Activated naive CD8-positive, alpha-beta T cell treated with anti-CD3 and anti-CD28 coated beads for 36 hours (primary cell): ENCODE data around the gene ADGRV1. TPM values are rescaled to one million over a fixed set of nuclear protein-coding genes. Genes with fewer than 3 reads are reported as not detected.
A peak's percentile ranks its signal among the peaks of the same experiment; 100 is the strongest.

Source experiments
- DNase-seq: peaks from one replicate; pipeline ENCODE4 v3.0.0; 2021
- H3K27ac Mint-ChIP-seq: one replicate; pipeline ENCODE4 v1.8.0; 2022; ENCODE audit warnings: mild to moderate bottlenecking, moderate library complexity, mixed read lengths
- H3K27me3 Mint-ChIP-seq: one replicate; pipeline ENCODE4 v1.8.0; 2022; ENCODE audit warnings: mild to moderate bottlenecking, mixed read lengths
- H3K36me3 Mint-ChIP-seq: one replicate; pipeline ENCODE4 v1.8.0; 2021; ENCODE audit warnings: mild to moderate bottlenecking, mixed read lengths
- H3K4me1 Mint-ChIP-seq: one replicate; pipeline ENCODE4 v1.8.0; 2021; ENCODE audit warnings: mixed read lengths
- H3K4me3 Mint-ChIP-seq: one replicate; pipeline ENCODE4 v1.8.0; 2022; ENCODE audit warnings: mild to moderate bottlenecking, moderate library complexity, mixed read lengths
- H3K9me3 Mint-ChIP-seq: one replicate; pipeline ENCODE4 v1.8.0; 2022; ENCODE audit warnings: mixed read lengths
- total RNA-seq, 2 experiments: library from RNA; stranded (reverse); gene quantifications; one replicate each; pipeline ENCODE4 v1.2.3, GENCODE V29; 2021

Gene ADGRV1
- total RNA-seq, 2 experiments from 2014 or later, result 0.14 TPM; not detected in 1

- H3K27me3 Mint-ChIP-seq, result peaks cover 7% of the 10 kb centered on the region
- no peak overlapping the region for H3K4me3 Mint-ChIP-seq
- peaks cover 6% of the 10 kb centered on the region for H3K4me1 Mint-ChIP-seq
- H3K9me3 Mint-ChIP-seq, result no peaks in the 10 kb centered on the region
- no peak overlapping the region for H3K27ac Mint-ChIP-seq
- peak; percentile 13 for DNase-seq
- no peaks in the 10 kb centered on the region for H3K36me3 Mint-ChIP-seq
Measured at GRCh38 chr5:90932052-90932699, 373.6 kb downstream of the ADGRV1 start.

- no peaks in the 10 kb centered on the region for H3K36me3 Mint-ChIP-seq
- peaks cover 6% of the 10 kb centered on the region for H3K4me1 Mint-ChIP-seq
- H3K27me3 Mint-ChIP-seq, result peaks cover 7% of the 10 kb centered on the region
- no peak for DNase-seq
- H3K9me3 Mint-ChIP-seq, result no peaks in the 10 kb centered on the region
- no peak overlapping the region for H3K27ac Mint-ChIP-seq
- H3K4me3 Mint-ChIP-seq, result no peak overlapping the region
Measured at GRCh38 chr5:90933298-90933697, 374.7 kb downstream of the ADGRV1 start.

- peaks cover 6% of the 10 kb centered on the region for H3K4me1 Mint-ChIP-seq
- no peaks in the 10 kb centered on the region for H3K36me3 Mint-ChIP-seq
- DNase-seq, result no peak
- no peaks in the 10 kb centered on the region for H3K9me3 Mint-ChIP-seq
- H3K27me3 Mint-ChIP-seq, result peaks cover 7% of the 10 kb centered on the region
- no peak overlapping the region for H3K4me3 Mint-ChIP-seq
- no peak overlapping the region for H3K27ac Mint-ChIP-seq
Measured at GRCh38 chr5:90934091-90934719, 375.6 kb downstream of the ADGRV1 start.

- Mint-ChIP-seq H3K4me1 (peaks cover 6% of the 10 kb centered on the region), H3K36me3 (no peaks in the 10 kb centered on the region)
Measured at GRCh38 chr5:90934738-90935137, 376.1 kb downstream of the ADGRV1 start.

GRCh38 chr5:90939211-90939610, 380.6 kb downstream of the ADGRV1 start:
- peaks cover 13% of the 10 kb centered on the region for H3K4me1 Mint-ChIP-seq
- H3K4me3 Mint-ChIP-seq, result no peak overlapping the region
- H3K36me3 Mint-ChIP-seq, result no peaks in the 10 kb centered on the region
- H3K27me3 Mint-ChIP-seq, result no peaks in the 10 kb centered on the region
- H3K27ac Mint-ChIP-seq, result no peak overlapping the region
- DNase-seq, result no peak
- no peaks in the 10 kb centered on the region for H3K9me3 Mint-ChIP-seq

More at GRCh38 chr5:90934738-90935137, 376.1 kb downstream of the ADGRV1 start:
- Mint-ChIP-seq H3K27me3 (peaks cover 4% of the 10 kb centered on the region), H3K9me3 (no peaks in the 10 kb centered on the region), H3K4me3 (no peak overlapping the region), H3K27ac (no peak overlapping the region)
- DNase-seq, result no peak

GRCh38 chr5:90940227-90940995, 381.8 kb downstream of the ADGRV1 start:
- no peak overlapping the region for H3K4me3 Mint-ChIP-seq

GRCh38 chr5:90941002-90941720, 382.6 kb downstream of the ADGRV1 start:
- H3K4me3 Mint-ChIP-seq, result no peak overlapping the region
- H3K27ac Mint-ChIP-seq, result peak overlapping the region; percentile 66
- no peaks in the 10 kb centered on the region for H3K9me3 Mint-ChIP-seq

More at GRCh38 chr5:90940227-90940995, 381.8 kb downstream of the ADGRV1 start:
- H3K27ac Mint-ChIP-seq, result peak overlapping the region; percentile 66
- H3K27me3 Mint-ChIP-seq, result no peaks in the 10 kb centered on the region
- no peaks in the 10 kb centered on the region for H3K9me3 Mint-ChIP-seq
- no peaks in the 10 kb centered on the region for H3K36me3 Mint-ChIP-seq
- H3K4me1 Mint-ChIP-seq, result peaks cover 13% of the 10 kb centered on the region
- peak; percentile 53 for DNase-seq

GRCh38 chr5:90944116-90944515, 385.5 kb downstream of the ADGRV1 start:
- H3K4me3 Mint-ChIP-seq, result no peak overlapping the region
- H3K36me3 Mint-ChIP-seq, result no peaks in the 10 kb centered on the region
- DNase-seq, result no peak
- H3K4me1 Mint-ChIP-seq, result peaks cover 13% of the 10 kb centered on the region
- no peaks in the 10 kb centered on the region for H3K9me3 Mint-ChIP-seq
- no peaks in the 10 kb centered on the region for H3K27me3 Mint-ChIP-seq
- H3K27ac Mint-ChIP-seq, result no peak overlapping the region

More at GRCh38 chr5:90941002-90941720, 382.6 kb downstream of the ADGRV1 start:
- Mint-ChIP-seq H3K36me3 (no peaks in the 10 kb centered on the region), H3K4me1 (peaks cover 13% of the 10 kb centered on the region), H3K27me3 (no peaks in the 10 kb centered on the region)
- DNase-seq, result no peak

GRCh38 chr5:90947667-90948066, 389.1 kb downstream of the ADGRV1 start:
- no peak for DNase-seq
- peaks cover 12% of the 10 kb centered on the region for H3K27me3 Mint-ChIP-seq
- H3K9me3 Mint-ChIP-seq, result no peaks in the 10 kb centered on the region
- H3K36me3 Mint-ChIP-seq, result no peaks in the 10 kb centered on the region
- H3K4me1 Mint-ChIP-seq, result no peaks in the 10 kb centered on the region
- no peak overlapping the region for H3K27ac Mint-ChIP-seq
- H3K4me3 Mint-ChIP-seq, result no peak overlapping the region

- Mint-ChIP-seq H3K4me3 (no peak overlapping the region), H3K36me3 (no peaks in the 10 kb centered on the region), H3K27ac (no peak overlapping the region), H3K4me1 (no peaks in the 10 kb centered on the region), H3K9me3 (no peaks in the 10 kb centered on the region), H3K27me3 (peaks cover 14% of the 10 kb centered on the region)
- no peak for DNase-seq
Measured at GRCh38 chr5:90948969-90949368, 390.4 kb downstream of the ADGRV1 start.

- no peaks in the 10 kb centered on the region for H3K36me3 Mint-ChIP-seq
- no peak for DNase-seq
- no peak overlapping the region for H3K27ac Mint-ChIP-seq
- peaks cover 15% of the 10 kb centered on the region for H3K27me3 Mint-ChIP-seq
- no peak overlapping the region for H3K4me3 Mint-ChIP-seq
- no peaks in the 10 kb centered on the region for H3K9me3 Mint-ChIP-seq
- H3K4me1 Mint-ChIP-seq, result no peaks in the 10 kb centered on the region
Measured at GRCh38 chr5:90949469-90950358, 391.1 kb downstream of the ADGRV1 start.

- DNase-seq, result no peak
- Mint-ChIP-seq H3K4me1 (peaks cover 5% of the 10 kb centered on the region), H3K36me3 (no peaks in the 10 kb centered on the region), H3K27me3 (peaks cover 36% of the 10 kb centered on the region), H3K27ac (no peak overlapping the region), H3K9me3 (no peaks in the 10 kb centered on the region), H3K4me3 (no peak overlapping the region)
Measured at GRCh38 chr5:90955001-90955635, 396.5 kb downstream of the ADGRV1 start.

GRCh38 chr5:90956511-90957097, 398.0 kb downstream of the ADGRV1 start:
- peaks cover 33% of the 10 kb centered on the region for H3K27me3 Mint-ChIP-seq
- DNase-seq, result no peak
- H3K27ac Mint-ChIP-seq, result no peak overlapping the region
- no peaks in the 10 kb centered on the region for H3K36me3 Mint-ChIP-seq
- H3K4me3 Mint-ChIP-seq, result no peak overlapping the region
- peaks cover 5% of the 10 kb centered on the region for H3K4me1 Mint-ChIP-seq
- no peaks in the 10 kb centered on the region for H3K9me3 Mint-ChIP-seq
